ENCODE results near the gene BRWD1.

Gene BRWD1

GRCh38 chr21:39204134-39204533, 109.3 kb downstream of the BRWD1 start:
- Histone ChIP-seq H3K27me3 (ENCODE audit: control insufficient read depth, insufficient read depth, low read length) (no peaks in the 10 kb centered on the region), H3K36me3 (ENCODE audit: control insufficient read depth, insufficient read depth, low read length) (peaks cover 11% of the 10 kb centered on the region), H3K9ac (ENCODE audit: low read length) (no peak overlapping the region), H3K4me3 (ENCODE audit: low read length) (no peak overlapping the region), H3K4me1 (ENCODE audit: control insufficient read depth, insufficient read depth, low read length) (no peaks in the 10 kb centered on the region), H3K27ac (ENCODE audit: low read depth, low read length) (no peak overlapping the region)

GRCh38 chr21:39198800-39199199, 114.6 kb downstream of the BRWD1 start:
- no peak overlapping the region for H3K27ac ChIP-seq (ENCODE audit: low read depth, low read length)
- H3K4me1 ChIP-seq (ENCODE audit: control insufficient read depth, insufficient read depth, low read length): no peaks in the 10 kb centered on the region
- H3K9ac ChIP-seq (ENCODE audit: low read length): no peak overlapping the region
- peaks cover 15% of the 10 kb centered on the region for H3K36me3 ChIP-seq (ENCODE audit: control insufficient read depth, insufficient read depth, low read length)
- H3K4me3 ChIP-seq (ENCODE audit: low read length): no peak overlapping the region
- H3K27me3 ChIP-seq (ENCODE audit: control insufficient read depth, insufficient read depth, low read length): no peaks in the 10 kb centered on the region

- H3K4me1 ChIP-seq (ENCODE audit: control insufficient read depth, insufficient read depth, low read length): no peaks in the 10 kb centered on the region
- no peak overlapping the region for H3K4me3 ChIP-seq (ENCODE audit: low read length)
- peaks cover 12% of the 10 kb centered on the region for H3K36me3 ChIP-seq (ENCODE audit: control insufficient read depth, insufficient read depth, low read length)
- no peak overlapping the region for H3K9ac ChIP-seq (ENCODE audit: low read length)
- no peaks in the 10 kb centered on the region for H3K27me3 ChIP-seq (ENCODE audit: control insufficient read depth, insufficient read depth, low read length)
- no peak overlapping the region for H3K27ac ChIP-seq (ENCODE audit: low read depth, low read length)
Measured at GRCh38 chr21:39197448-39198233, 115.8 kb downstream of the BRWD1 start.

- H3K27me3 ChIP-seq (ENCODE audit: control insufficient read depth, insufficient read depth, low read length): no peaks in the 10 kb centered on the region
- no peak overlapping the region for H3K4me3 ChIP-seq (ENCODE audit: low read length)
- no peak overlapping the region for H3K9ac ChIP-seq (ENCODE audit: low read length)
- peaks cover 12% of the 10 kb centered on the region for H3K36me3 ChIP-seq (ENCODE audit: control insufficient read depth, insufficient read depth, low read length)
- H3K27ac ChIP-seq (ENCODE audit: low read depth, low read length): no peak overlapping the region
- no peaks in the 10 kb centered on the region for H3K4me1 ChIP-seq (ENCODE audit: control insufficient read depth, insufficient read depth, low read length)
Measured at GRCh38 chr21:39196838-39197237, 116.6 kb downstream of the BRWD1 start.

GRCh38 chr21:39196310-39196709, 117.1 kb downstream of the BRWD1 start:
- Histone ChIP-seq H3K4me3 (ENCODE audit: low read length) (no peak overlapping the region), H3K4me1 (ENCODE audit: control insufficient read depth, insufficient read depth, low read length) (no peaks in the 10 kb centered on the region), H3K9ac (ENCODE audit: low read length) (no peak overlapping the region), H3K27me3 (ENCODE audit: control insufficient read depth, insufficient read depth, low read length) (no peaks in the 10 kb centered on the region), H3K27ac (ENCODE audit: low read depth, low read length) (no peak overlapping the region), H3K36me3 (ENCODE audit: control insufficient read depth, insufficient read depth, low read length) (peaks cover 10% of the 10 kb centered on the region)

GRCh38 chr21:39193380-39193779, 120.1 kb downstream of the BRWD1 start:
- H3K36me3 ChIP-seq (ENCODE audit: control insufficient read depth, insufficient read depth, low read length): no peaks in the 10 kb centered on the region
- H3K27ac ChIP-seq (ENCODE audit: low read depth, low read length): no peak overlapping the region
- no peak overlapping the region for H3K4me3 ChIP-seq (ENCODE audit: low read length)
- no peaks in the 10 kb centered on the region for H3K4me1 ChIP-seq (ENCODE audit: control insufficient read depth, insufficient read depth, low read length)
- H3K27me3 ChIP-seq (ENCODE audit: control insufficient read depth, insufficient read depth, low read length): no peaks in the 10 kb centered on the region
- no peak overlapping the region for H3K9ac ChIP-seq (ENCODE audit: low read length)

GRCh38 chr21:39189857-39190604, 123.4 kb downstream of the BRWD1 start:
- no peaks in the 10 kb centered on the region for H3K27me3 ChIP-seq (ENCODE audit: control insufficient read depth, insufficient read depth, low read length)
- no peak overlapping the region for H3K9ac ChIP-seq (ENCODE audit: low read length)
- no peak overlapping the region for H3K4me3 ChIP-seq (ENCODE audit: low read length)
- H3K36me3 ChIP-seq (ENCODE audit: control insufficient read depth, insufficient read depth, low read length): no peaks in the 10 kb centered on the region
- H3K27ac ChIP-seq (ENCODE audit: low read depth, low read length): no peak overlapping the region
- H3K4me1 ChIP-seq (ENCODE audit: control insufficient read depth, insufficient read depth, low read length): peaks cover 5% of the 10 kb centered on the region

GRCh38 chr21:39188521-39189139, 124.8 kb downstream of the BRWD1 start:
- Histone ChIP-seq H3K27ac (ENCODE audit: low read depth, low read length) (no peak overlapping the region), H3K27me3 (ENCODE audit: control insufficient read depth, insufficient read depth, low read length) (no peaks in the 10 kb centered on the region), H3K9ac (ENCODE audit: low read length) (no peak overlapping the region), H3K4me3 (ENCODE audit: low read length) (no peak overlapping the region), H3K36me3 (ENCODE audit: control insufficient read depth, insufficient read depth, low read length) (no peaks in the 10 kb centered on the region), H3K4me1 (ENCODE audit: control insufficient read depth, insufficient read depth, low read length) (peaks cover 7% of the 10 kb centered on the region)

GRCh38 chr21:39187141-39187540, 126.3 kb downstream of the BRWD1 start:
- H3K4me3 ChIP-seq (ENCODE audit: low read length): no peak overlapping the region
- H3K4me1 ChIP-seq (ENCODE audit: control insufficient read depth, insufficient read depth, low read length): peaks cover 13% of the 10 kb centered on the region
- H3K27ac ChIP-seq (ENCODE audit: low read depth, low read length): no peak overlapping the region
- H3K36me3 ChIP-seq (ENCODE audit: control insufficient read depth, insufficient read depth, low read length): no peaks in the 10 kb centered on the region
- H3K27me3 ChIP-seq (ENCODE audit: control insufficient read depth, insufficient read depth, low read length): no peaks in the 10 kb centered on the region
- no peak overlapping the region for H3K9ac ChIP-seq (ENCODE audit: low read length)

GRCh38 chr21:39186676-39187075, 126.8 kb downstream of the BRWD1 start:
- Histone ChIP-seq H3K27me3 (ENCODE audit: control insufficient read depth, insufficient read depth, low read length) (no peaks in the 10 kb centered on the region), H3K36me3 (ENCODE audit: control insufficient read depth, insufficient read depth, low read length) (no peaks in the 10 kb centered on the region), H3K9ac (ENCODE audit: low read length) (no peak overlapping the region), H3K4me1 (ENCODE audit: control insufficient read depth, insufficient read depth, low read length) (peaks cover 15% of the 10 kb centered on the region), H3K4me3 (ENCODE audit: low read length) (no peak overlapping the region), H3K27ac (ENCODE audit: low read depth, low read length) (peak overlapping the region; percentile 4)

GRCh38 chr21:39185157-39185556, 128.3 kb downstream of the BRWD1 start:
- no peak overlapping the region for H3K4me3 ChIP-seq (ENCODE audit: low read length)
- no peaks in the 10 kb centered on the region for H3K27me3 ChIP-seq (ENCODE audit: control insufficient read depth, insufficient read depth, low read length)
- H3K4me1 ChIP-seq (ENCODE audit: control insufficient read depth, insufficient read depth, low read length): peaks cover 15% of the 10 kb centered on the region
- H3K9ac ChIP-seq (ENCODE audit: low read length): no peak overlapping the region
- no peak overlapping the region for H3K27ac ChIP-seq (ENCODE audit: low read depth, low read length)
- no peaks in the 10 kb centered on the region for H3K36me3 ChIP-seq (ENCODE audit: control insufficient read depth, insufficient read depth, low read length)

- no peaks in the 10 kb centered on the region for H3K27me3 ChIP-seq (ENCODE audit: control insufficient read depth, insufficient read depth, low read length)
Measured at GRCh38 chr21:39184050-39184980, 129.1 kb downstream of the BRWD1 start.

More at GRCh38 chr21:39184050-39184980, 129.1 kb downstream of the BRWD1 start:
- Histone ChIP-seq H3K9ac (ENCODE audit: low read length) (peak overlapping the region; percentile 24), H3K36me3 (ENCODE audit: control insufficient read depth, insufficient read depth, low read length) (peaks cover 2% of the 10 kb centered on the region), H3K4me3 (ENCODE audit: low read length) (peak overlapping the region; percentile 99), H3K4me1 (ENCODE audit: control insufficient read depth, insufficient read depth, low read length) (peaks cover 15% of the 10 kb centered on the region), H3K27ac (ENCODE audit: low read depth, low read length) (peak overlapping the region; percentile 94)
